Measurements from ENCODE around the gene GP1BB.
"Not testable (repeated sequence)": the region's sequence is repeated elsewhere in the genome, so short reads cannot be mapped to it uniquely, and the experiment has no call there.

The GP1BB gene

DNA sequence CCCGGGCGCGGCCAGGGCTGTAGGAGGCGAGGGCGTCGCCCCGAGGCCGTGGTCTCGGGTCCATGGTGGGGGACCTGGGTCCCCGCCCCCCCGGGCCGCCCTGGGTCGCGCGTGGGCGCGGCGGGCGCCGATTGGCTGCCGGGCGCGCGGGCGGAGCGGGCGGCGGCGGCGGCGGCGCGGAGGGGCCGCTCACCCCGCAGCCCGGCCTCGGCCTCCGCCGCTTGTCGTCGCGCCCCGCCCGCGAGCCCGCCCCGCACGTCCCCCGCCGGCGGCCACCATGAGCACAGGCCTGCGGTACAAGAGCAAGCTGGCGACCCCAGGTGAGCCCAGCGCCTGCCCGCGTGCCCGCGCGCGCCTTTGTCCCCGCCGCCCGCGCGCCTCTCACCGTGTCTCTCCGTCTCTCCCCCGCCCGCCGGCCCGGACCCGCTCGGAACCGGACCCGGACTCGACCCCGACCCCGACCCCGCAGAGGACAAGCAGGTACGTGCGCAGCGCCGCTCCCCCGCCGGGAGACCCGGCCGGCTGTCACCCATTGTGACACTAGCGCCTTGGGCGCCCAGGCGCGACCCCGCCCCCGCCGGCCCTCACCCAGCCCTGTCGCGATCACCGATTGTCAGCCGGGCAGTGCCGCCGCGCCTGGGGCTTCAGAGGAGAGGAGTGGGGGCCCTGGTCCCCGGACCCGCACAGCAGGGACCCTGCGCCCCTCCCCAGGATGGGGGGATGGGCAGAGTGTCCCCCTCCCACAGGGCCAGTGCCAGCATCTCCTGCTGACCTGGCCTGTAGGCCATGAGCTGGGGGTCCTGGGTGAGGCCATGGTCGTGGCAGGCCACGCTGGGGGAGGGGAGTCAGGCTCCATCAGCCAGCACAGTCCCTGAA, 8.8 kb upstream of the GP1BB start, which contains the start of gene SEPTIN5:
Gene SEPTIN5 (plus strand): TSS at position 192 of the 876 bp plus-strand sequence. CDS start 86 bp downstream, at position 278.
- DNase-seq (ENCODE audit: low spot score), result no peak

DNA sequence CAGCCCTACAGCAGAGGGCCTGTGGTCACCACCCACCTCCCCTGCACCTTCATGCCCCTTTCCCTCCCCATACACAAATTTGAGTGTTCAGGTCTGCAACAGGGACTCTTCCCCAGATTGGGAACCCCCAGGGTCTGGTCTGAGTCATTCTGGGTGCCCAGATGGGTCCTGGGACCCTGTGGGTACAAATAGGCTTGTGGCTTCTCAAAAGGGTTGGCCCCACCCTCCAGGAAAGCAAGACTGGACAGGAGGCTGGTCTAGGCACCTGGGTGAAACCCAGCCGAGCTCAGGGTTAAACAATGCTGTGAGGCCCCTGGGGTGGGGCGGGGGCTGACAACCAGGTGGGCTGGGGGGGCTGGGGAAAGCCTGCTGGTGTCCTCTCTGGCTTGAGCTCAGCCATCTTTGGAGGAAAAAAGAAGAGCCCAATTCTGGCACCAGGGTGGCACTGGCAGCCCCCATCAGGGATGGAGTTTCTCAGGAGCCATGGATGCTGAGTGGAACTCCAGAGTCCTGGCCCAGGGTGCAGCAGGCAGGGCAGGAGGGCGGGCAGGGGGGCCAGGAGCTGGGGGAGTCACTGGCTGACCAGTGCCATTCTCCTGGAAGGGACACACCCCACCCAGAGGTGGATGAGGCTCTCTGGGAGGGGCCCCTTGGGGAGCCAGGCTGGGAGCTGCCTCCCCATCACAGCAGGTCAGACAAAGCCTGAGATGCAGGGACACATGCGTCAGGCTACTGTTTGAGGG, 8.0 kb upstream of the GP1BB start:
- DNase-seq (ENCODE audit: low spot score), result no peak

DNA sequence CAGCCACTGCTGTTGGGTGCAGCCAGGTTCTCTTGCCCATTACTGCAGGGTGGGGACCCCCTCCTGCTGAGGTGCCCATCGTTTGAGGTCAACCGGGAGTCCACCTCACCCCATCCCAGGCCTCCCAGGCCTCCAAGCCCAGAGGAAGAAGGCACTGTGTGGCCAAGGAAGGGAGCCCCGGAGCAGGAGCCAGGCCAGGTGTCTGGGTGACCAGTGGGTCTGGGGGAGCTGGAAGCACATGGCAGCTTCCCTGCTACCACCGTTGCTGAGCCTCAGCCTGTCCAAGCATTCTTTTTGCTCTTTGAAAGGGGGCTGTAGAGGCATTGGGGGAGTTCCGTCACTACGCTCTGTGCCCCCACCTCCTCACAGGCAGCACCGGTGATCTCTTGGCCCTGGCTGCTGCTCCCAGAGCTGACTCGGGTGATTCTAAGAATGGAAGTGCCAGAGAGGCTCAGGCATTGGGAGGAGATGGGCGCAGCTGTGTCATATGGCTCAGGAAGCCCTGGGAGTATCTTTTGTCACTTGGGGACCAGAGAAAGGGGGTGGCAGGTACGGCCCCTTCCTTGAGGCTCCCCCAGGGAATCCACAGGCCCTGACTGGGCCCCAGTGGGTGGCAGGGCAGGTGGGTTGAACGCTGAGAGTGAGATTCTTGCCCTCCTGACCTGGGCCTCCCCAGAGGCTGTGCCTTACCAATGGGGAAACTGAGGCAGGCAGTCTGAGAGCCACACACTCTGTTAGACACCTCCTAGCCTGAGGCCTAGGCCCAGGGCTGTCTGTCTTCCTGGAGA, 7.1 kb upstream of the GP1BB start:
- DNase-seq (ENCODE audit: low spot score), result no peak

DNA sequence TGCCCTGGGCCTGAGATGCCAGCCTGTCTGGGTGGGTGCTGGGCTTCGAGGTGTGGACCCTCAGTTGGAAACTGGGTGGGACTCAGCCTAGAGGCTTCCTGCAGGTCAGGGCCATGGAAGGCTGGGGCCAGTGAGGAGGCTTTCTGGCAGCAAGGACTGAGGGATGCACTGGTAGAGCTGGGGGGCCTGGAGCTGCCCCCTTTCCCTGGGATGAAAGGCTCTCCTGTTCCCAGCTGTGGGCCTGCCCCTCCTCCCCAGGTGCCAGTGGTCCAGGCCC, 6.6 kb upstream of the GP1BB start:
- no peak for DNase-seq (ENCODE audit: low spot score)

DNA sequence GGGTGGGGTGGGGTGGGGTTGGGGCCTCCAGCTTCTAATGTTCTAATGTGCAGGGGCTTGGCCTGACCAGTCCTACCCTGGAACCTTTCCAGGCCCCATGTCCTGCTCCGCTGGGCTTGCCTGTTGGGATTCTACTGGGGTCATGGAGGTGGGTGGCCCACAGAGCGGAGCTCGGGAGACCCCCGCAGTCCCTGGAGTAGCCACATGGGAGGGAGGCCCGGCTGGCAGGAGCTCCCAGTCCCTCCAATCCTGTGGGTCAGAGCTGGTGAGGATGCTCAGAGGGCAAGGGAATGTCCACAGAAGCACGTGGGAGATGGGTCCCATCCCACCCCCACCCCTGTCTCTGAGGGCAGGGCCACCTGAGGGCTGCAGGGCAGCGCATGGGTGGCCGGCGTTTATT, 6.2 kb upstream of the GP1BB start:
- no peak for DNase-seq (ENCODE audit: low spot score)

DNA sequence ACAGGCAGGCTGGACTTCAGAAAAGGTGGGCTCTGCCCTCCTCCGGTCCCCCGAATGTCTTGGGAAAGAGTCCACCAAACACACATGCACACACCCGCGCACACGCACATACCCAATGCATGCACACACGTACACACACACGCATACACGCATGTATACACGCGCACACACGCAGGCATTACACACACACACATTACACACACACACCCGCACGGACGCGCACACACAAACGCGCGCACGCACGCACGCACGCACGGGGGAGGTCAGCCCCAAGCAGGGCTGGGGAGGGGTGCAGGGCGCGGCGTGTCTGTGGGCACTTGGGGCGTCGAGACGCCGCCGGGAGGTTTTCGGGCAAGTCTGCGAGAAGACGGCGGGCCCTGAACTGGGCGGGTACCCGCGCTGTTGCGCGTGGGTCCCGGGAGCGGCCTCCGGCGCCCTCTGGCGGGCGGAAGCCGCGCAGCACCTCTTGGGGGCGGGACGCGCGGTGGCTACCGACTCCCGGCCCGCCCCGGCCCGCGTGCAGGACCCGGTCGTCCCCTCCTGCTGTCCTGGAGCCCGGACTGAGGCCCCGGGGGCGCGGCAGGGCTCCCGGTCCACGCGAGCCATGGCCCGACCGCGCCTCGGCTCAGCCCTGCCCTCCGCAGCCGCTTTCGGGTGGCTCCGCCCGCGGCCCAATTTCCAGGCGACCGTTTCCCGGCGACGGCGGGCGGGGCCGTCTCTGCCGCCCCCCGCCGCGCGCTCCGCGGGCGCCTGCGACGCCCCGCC, 5.5 kb upstream of the GP1BB start:
- DNase-seq (ENCODE audit: low spot score), result peak; percentile 81

DNA sequence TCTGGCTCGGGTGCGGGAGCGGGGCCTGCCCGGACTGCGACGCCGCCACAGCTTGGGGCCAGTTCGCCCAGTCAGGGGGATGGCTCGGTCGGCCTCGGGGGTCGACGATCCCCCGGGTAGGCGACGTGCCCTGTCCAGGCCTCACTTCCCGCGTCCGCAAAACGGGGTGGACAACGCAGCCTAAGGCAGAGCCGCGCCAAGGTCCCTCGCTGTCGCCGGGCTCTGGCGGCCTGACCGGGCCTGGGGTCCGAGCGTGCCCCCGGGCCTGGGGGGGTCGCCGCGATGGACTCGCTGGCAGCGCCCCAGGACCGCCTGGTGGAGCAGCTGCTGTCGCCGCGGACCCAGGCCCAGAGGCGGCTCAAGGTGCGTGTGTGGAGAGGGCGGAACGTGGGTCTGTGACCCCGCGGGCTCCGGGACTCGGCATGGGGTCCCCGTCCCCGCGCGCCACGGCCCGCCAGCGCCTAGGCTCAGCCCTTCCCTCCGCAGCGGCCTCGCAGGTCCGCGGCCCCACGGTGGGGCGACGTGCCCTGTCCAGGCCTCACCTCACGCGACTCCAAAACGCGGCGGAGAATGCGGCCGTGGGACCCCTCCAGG, 4.8 kb upstream of the GP1BB start:
- no peak for DNase-seq (ENCODE audit: low spot score)

DNA sequence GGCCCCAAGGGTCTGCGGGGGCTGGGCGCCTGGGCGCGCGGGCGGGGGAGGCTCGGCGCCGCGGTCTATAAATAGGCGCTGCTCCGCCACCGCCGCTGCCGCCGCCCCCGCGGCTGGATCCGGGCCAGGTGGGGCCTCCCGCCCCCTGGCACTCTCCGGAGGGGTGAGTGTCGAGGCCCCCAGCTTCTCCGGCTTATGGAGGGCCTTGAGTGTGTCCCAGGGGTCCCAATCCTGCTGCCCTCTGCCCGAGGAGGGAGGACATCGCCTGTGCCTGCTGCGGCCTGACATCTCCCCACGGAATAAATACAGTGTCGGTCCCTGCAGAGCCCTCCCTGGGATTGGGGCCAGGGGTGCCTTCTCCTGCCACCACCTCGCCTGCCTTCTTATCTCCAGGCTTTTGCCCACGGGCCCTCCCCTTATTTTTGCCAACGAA, 4.3 kb upstream of the GP1BB start:
- DNase-seq (ENCODE audit: low spot score), result no peak

DNA sequence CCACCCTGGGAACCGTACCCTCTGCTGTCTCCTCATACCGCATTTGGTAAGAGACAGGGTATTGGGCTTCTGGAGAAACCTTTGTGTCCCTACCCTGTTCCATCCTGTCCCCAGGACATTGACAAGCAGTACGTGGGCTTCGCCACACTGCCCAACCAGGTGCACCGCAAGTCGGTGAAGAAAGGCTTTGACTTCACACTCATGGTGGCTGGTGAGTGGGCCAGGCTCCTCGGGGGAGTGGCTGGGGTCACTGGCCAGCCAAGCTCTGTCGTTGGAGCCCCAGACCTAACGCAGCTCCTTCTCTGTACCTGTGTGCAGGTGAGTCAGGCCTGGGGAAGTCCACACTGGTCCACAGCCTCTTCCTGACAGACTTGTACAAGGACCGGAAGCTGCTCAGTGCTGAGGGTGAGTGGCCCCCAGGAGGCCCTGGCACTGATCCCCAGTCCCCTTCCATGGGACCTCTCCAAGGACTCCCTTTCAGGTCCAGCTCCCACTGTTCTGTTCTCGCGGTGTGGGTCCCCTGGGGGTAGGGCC, 3.8 kb upstream of the GP1BB start:
- DNase-seq (ENCODE audit: low spot score), result no peak

DNA sequence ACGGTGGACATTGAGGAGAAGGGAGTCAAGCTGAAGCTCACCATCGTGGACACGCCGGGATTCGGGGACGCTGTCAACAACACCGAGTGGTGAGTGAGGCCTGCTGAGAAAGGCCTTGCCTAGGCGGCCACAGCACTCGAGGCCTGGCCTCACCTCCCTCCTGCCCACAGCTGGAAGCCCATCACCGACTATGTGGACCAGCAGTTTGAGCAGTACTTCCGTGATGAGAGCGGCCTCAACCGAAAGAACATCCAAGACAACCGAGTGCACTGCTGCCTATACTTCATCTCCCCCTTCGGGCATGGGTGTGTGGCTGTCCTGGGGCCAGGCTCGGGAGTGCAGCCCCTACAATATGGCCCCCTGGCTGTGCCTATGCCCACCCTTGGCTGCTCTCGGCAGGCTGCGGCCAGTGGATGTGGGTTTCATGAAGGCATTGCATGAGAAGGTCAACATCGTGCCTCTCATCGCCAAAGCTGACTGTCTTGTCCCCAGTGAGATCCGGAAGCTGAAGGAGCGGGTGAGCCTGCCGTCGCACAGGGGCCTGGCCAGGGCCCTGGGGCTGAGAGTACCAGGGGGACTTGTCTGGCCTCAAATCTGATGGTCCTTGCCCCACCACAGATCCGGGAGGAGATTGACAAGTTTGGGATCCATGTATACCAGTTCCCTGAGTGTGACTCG, 3.0 kb upstream of the GP1BB start:
- no peak for DNase-seq (ENCODE audit: low spot score)

DNA sequence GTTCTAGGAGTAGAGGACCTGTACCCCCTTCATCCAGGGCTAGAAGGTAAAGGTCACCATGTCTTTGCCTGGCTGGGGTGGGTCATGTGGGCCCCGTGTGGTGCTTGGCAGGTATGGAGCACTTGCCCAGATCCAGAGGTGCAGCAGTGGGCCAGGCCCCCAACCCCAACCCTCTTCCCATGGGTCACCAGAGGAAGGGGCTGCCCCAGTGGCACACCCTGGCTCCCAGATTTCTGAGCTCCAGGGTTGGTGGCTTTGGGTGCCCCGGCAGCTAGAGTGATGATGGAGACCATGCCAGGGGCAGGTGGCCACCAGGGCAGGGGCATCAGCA, 2.4 kb upstream of the GP1BB start:
- no peak for DNase-seq (ENCODE audit: low spot score)

DNA sequence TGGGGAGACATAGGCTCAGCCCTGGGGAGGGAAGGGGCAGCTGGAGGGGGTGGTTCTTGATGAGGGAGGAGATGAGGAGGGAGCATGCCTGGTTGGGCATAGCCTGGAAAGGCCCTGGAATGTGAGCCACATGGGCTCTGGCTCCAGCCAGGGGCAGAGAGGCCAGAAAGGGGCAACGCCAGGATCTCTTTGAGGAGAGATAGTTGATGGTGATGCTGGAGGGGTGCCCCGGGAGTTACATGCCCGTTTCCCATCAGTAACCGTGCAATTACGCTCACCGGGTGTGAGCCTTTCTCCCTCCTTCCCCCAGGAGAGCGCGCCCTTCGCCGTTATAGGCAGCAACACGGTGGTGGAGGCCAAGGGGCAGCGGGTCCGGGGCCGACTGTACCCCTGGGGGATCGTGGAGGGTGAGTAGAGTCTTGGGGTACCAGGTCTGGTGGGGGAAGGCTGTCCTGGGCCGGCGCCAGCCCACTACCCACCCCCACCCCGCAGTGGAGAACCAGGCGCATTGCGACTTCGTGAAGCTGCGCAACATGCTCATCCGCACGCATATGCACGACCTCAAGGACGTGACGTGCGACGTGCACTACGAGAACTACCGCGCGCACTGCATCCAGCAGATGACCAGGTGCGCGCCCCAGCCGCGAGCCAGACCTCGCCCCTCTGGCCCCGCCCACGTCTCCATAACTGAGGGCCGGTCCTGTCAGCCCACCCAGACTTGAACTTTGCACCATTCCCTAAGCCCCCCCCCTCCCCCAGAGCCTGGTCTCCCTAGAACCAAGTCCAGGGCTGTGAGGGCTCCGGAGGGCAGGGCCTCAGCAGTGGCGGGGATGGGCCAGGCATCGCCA, 1.8 kb upstream of the GP1BB start:
- no peak for DNase-seq (ENCODE audit: low spot score)

DNA sequence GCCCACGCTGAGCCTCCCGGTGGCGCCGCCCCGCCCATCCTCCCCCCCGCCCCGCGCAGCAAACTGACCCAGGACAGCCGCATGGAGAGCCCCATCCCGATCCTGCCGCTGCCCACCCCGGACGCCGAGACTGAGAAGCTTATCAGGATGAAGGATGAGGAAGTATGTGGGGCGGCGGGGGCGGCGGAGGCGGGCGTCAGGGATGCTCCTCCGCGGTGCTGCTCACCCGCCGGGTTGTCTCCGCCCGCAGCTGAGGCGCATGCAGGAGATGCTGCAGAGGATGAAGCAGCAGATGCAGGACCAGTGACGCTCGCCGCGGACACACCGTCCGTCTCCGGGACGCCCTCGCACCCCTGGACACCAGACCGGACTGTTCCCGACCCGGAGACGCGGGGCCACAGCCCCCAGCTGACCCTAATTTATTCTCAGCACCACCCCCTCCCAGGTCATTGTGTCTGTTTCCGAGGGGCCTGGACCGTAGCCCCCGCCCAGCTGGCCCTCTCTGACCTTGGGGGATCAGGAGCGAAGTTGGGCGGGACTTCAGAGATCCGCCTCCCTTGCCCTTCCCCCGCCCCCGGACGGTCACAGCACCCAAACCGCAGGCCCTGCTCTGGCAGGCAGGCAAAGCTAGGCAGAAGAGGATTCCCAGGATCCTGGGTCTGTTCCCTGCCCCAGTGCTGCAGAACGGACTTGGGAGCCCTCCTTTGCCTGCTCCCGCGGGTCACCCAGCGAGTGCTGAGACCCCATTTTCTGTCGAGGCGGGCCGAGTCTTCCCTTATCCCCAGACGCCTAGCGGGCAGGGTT, 959 bp upstream of the GP1BB start:
- DNase-seq (ENCODE audit: low spot score), result no peak

DNA sequence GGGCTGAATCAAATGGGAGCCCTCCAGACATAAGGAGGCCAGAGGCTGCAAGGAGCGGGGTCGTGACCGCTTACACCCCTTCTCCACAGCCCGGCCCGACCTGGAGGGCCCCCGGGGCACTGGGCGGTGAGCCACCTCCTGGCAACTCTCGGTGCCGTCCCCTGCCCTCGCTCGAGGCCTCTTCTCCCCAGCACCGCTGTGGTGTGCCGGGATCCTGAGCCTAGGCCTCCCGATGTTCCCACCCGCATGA, 432 bp upstream of the GP1BB start:
- DNase-seq (ENCODE audit: low spot score), result no peak

DNA sequence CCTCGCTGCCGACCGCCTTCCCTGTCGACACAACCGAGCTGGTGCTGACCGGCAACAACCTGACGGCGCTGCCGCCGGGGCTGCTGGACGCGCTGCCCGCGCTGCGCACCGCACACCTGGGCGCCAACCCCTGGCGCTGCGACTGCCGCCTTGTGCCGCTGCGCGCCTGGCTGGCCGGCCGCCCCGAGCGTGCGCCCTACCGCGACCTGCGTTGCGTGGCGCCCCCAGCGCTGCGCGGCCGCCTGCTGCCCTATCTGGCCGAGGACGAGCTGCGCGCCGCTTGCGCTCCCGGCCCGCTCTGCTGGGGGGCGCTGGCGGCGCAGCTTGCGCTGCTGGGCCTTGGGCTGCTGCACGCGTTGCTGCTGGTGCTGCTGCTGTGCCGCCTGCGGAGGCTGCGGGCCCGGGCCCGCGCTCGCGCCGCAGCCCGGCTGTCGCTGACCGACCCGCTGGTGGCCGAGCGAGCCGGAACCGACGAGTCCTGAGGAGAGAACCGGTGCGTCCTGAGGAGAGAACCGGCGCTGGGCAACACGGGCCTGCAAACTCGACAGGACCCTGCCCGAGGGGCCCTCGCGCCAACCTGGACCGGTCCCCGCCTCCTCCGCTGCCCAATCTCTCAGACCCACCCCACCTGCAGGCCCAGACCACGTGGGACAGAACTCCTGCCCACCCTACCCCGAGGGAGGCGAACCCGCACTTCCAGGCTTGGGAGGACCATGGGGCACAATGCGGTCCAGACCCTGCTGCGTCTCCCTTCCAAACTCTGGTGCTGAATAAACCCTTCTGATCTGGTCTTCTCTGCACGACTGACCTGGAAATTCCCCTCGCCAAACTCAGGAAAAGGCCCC, 866 bp downstream of the GP1BB start:
- no peak for DNase-seq (ENCODE audit: low spot score)

DNA sequence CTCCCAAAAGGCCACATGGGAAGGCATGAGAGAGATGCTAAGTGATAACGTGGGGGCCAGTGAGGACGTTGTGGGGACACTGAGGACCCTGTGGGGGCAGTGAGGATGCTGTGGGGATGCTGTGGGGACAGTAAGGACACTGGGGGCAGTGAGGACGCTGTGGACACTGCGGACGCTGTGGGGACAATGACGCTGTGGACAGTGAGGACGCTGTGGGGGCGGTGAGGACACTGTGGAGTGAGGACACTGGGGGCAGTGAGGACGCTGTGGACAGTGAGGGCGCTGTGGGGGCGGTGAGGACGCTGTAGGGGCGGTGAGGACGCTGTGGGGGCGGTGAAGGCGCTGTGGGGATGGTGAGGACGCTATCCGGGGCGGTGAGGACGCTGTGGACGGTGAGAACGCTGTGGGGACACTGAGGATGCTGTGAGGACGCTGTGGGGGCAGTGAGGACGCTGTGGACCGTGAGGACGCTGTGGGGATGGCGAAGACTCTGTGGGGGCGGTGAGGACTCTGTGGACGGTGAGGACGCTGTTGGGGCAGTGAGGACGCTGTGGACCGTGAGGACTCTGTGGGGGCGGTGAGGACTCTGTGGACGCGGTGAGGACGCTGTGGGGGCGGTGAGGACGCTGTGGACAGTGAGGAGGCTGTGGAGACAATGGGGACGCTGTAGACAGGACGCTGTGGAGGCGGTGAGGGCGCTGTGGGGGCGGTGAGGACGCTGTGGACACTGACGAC, 1.8 kb downstream of the GP1BB start:
- DNase-seq (ENCODE audit: low spot score), result no peak

DNA sequence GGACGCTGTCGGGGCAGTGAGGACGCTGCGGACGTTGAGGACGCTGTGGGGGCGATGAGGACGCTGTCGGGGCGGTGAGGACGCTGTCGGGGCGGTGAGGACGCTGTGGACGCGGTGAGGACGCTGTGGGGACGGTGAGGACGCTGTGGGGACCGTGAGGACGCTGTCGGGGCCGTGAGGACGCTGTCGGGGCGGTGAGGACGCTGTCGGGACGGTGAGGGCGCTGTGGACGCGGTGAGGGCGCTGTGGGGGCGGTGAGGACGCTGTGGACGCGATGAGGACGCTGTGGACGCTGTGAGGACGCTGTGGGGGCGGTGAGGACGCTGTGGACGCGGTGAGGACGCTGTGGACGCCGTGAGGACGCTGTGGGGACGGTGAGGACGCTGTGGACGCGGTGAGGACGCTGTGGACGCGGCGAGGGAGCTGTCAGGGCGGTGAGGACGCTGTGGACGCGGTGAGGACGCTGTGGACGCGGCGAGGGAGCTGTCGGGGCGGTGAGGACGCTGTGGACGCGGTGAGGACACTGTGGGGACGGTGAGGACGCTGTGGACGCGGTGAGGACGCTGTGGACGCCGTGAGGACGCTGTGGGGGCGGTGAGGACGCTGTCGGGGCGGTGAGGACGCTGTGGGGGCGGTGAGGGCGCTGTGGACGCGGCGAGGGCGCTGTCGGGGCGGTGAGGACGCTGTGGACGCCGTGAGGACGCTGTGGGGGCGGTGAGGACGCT, 2.9 kb downstream of the GP1BB start:
- not testable (repeated sequence) for DNase-seq (ENCODE audit: low spot score)

Measured in CD4-positive, alpha-beta T cell treated with Interleukin-15 for 4 hours (primary cell).